Erythroblast (primary cell): ENCODE measurements around the gene TRAF7.

ENCODE experiments used
- GATA1 ChIP-seq: IDR thresholded peaks from 2 replicates; pipeline ENCODE4 v1.6.1; 2011; ENCODE audit warnings: low read depth, mild to moderate bottlenecking, control low read depth, low read length, moderate library complexity
- POLR2A ChIP-seq: IDR thresholded peaks from 2 replicates; pipeline ENCODE4 v1.6.1; 2011; ENCODE audit warnings: mild to moderate bottlenecking, low read length

DNA sequence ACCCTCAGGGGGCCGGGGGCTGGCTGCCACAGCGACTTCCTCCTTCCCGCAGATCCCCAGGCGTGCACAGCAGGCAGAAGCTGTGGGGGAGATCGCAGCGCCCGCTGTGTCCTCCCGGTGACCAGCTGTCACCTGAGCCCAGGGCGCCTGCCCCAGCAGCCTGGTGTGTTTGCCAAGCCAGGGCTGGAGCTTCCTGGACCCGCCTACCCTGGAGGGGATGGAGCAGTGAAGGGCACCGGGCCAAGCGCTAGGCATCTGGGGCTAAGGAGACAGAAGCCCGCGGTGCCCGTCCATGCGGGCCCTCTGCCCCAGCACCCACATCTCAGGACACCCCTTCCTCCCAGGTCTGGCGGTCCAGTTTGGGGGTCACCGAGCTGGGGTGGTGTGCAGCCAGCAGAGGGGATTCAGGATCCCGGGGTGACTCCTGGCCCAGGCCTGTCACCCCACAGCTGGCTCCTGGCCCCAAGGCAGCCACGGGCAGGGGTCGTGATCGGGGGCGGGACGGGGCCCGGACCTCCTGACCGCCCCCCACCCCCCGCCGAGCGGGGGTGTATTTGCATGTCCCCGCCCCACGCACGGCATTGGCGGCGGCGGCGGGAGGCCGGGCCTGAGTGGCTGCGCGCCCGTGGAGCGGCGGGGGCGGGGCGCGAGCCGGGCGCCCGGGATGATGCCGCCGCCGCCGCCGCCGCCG, 7.5 kb upstream of the TRAF7 start, which contains the start of gene RAB26:
- TF ChIP-seq POLR2A (no peak), GATA1 (no peak)
